Activated CD8-positive, alpha-beta T cell treated with anti-CD3 and anti-CD28 coated beads for 36 hours (primary cell): ENCODE data around the gene SEPTIN2. TPM values are rescaled to one million over a fixed set of nuclear protein-coding genes. Genes with fewer than 3 reads are reported as not detected.
"Not testable (repeated sequence)": the region's sequence is repeated elsewhere in the genome, so short reads cannot be mapped to it uniquely, and the experiment has no call there.

ENCODE experiments used
- ATAC-seq: fragments of 200-7000 bp; cut with Tn5 transposase; one replicate; pipeline ENCODE4 v1.10.0; 2021; ENCODE audit warnings: mild to moderate bottlenecking, moderate library complexity
- CTCF ChIA-PET: fragments of 350-600 bp; sonication (Branson Sonifier 250); formaldehyde crosslinking; loops from one replicate; lab custom pipeline; 2021; ENCODE audit warnings: antibody characterized with exemption; lab: Charles Lee
- POLR2A ChIA-PET: fragments of 350-600 bp; sonication (Branson Sonifier 250); formaldehyde crosslinking; loops from one replicate; lab custom pipeline; 2021; ENCODE audit warnings: antibody characterized with exemption; lab: Charles Lee
- DNase-seq: peaks from one replicate; pipeline ENCODE4 v3.0.0-alpha.2; 2020
- H3K27ac Mint-ChIP-seq: one replicate; pipeline ENCODE4 v1.8.0; 2021; ENCODE audit warnings: mild to moderate bottlenecking, mixed read lengths
- H3K27me3 Mint-ChIP-seq: one replicate; pipeline ENCODE4 v1.8.0; 2021; ENCODE audit warnings: mixed read lengths
- H3K36me3 Mint-ChIP-seq: one replicate; pipeline ENCODE4 v1.8.0; 2021; ENCODE audit warnings: low read depth, mixed read lengths
- H3K4me1 Mint-ChIP-seq: one replicate; pipeline ENCODE4 v1.8.0; 2021; ENCODE audit warnings: low read depth, mixed read lengths
- H3K4me3 Mint-ChIP-seq: one replicate; pipeline ENCODE4 v1.8.0; 2021; ENCODE audit warnings: mild to moderate bottlenecking, moderate library complexity, mixed read lengths
- H3K9me3 Mint-ChIP-seq: one replicate; pipeline ENCODE4 v1.8.0; 2021; ENCODE audit warnings: mixed read lengths
- CTCF ChIP-seq: fragments of 200-600 bp; IDR thresholded peaks from one replicate; pipeline ENCODE4 v1.8.0; 2022; ENCODE audit warnings: antibody characterized with exemption, mild to moderate bottlenecking
- intact Hi-C: fragments of 100-400 bp; cut with micrococcal nuclease; formaldehyde crosslinking; loops from one replicate; pipeline ENCODE4 v1.10.0; 2022
- total RNA-seq, 2 experiments: library from RNA; stranded (reverse); gene quantifications; one replicate each; pipeline ENCODE4 v1.2.3, GENCODE V29; 2021

SEPTIN2 gene
- total RNA-seq, 2 experiments from 2014 or later: 210 to 211 TPM

GRCh38 chr2:241393524-241394196 is 77.9 kb downstream of the SEPTIN2 start:
- Mint-ChIP-seq H3K4me1 (peaks cover 12% of the 10 kb centered on the region), H3K9me3 (no peaks in the 10 kb centered on the region), H3K36me3 (peaks cover 9% of the 10 kb centered on the region), H3K27me3 (no peaks in the 10 kb centered on the region), H3K27ac (no peak overlapping the region), H3K4me3 (no peak overlapping the region)
- DNase-seq (no peak), ATAC-seq (no peak)
- CTCF ChIA-PET: interaction anchor here (1.0 kb wide), 1 partner anchor 205 kb away, joined by 3 read pairs; no protein-coding TSS in a partner anchor
- POLR2A ChIA-PET: no interaction called here
- intact Hi-C loops: no loop called here
- TF ChIP-seq CTCF: no peak

- POLR2A ChIA-PET, H3K27me3 Mint-ChIP-seq, H3K27ac Mint-ChIP-seq, ATAC-seq, DNase-seq, H3K4me3 Mint-ChIP-seq, CTCF ChIA-PET, H3K36me3 Mint-ChIP-seq, H3K9me3 Mint-ChIP-seq, intact Hi-C loops, H3K4me1 Mint-ChIP-seq: not testable (repeated sequence)
Measured at GRCh38 chr2:241396809-241397208, 81.1 kb downstream of the SEPTIN2 start.

- no peak for TF ChIP-seq CTCF
- no peak for DNase-seq
- no peak for ATAC-seq
- H3K4me3 Mint-ChIP-seq: no peak overlapping the region
- intact Hi-C loops: no loop called here
- H3K4me1 Mint-ChIP-seq: no peaks in the 10 kb centered on the region
- ChIA-PET POLR2A (no interaction called here), CTCF (interaction anchor here (1.2 kb wide), 2 partner anchors 9 to 26 kb away, joined by 3 to 4 read pairs; no protein-coding TSS in a partner anchor)
- no peaks in the 10 kb centered on the region for H3K27me3 Mint-ChIP-seq
- H3K36me3 Mint-ChIP-seq: peaks cover 5% of the 10 kb centered on the region
- H3K9me3 Mint-ChIP-seq: no peaks in the 10 kb centered on the region
- no peak overlapping the region for H3K27ac Mint-ChIP-seq
Measured at GRCh38 chr2:241399941-241400922, 84.5 kb downstream of the SEPTIN2 start.

Other genes starting within 250 kb of the SEPTIN2 start
- gene MTERF4, start 213.6 kb upstream of the SEPTIN2 start, total RNA-seq: 10 to 100 TPM; 33.2 to 36.6 TPM
- 10 to 100 TPM; 71.3 to 74.8 TPM for gene PASK, start 166.5 kb upstream of the SEPTIN2 start, total RNA-seq
- gene PPP1R7, start 165.5 kb upstream of the SEPTIN2 start, total RNA-seq: 10 to 100 TPM; 82.9 to 88.7 TPM
- gene ANO7, start 127.2 kb upstream of the SEPTIN2 start, total RNA-seq: 1 to 10 TPM; 5.1 to 5.4 TPM
- gene HDLBP, start 253 bp upstream of the SEPTIN2 start, total RNA-seq: 100 to 1,000 TPM; 259 to 266 TPM
- gene FARP2, start 40.4 kb downstream of the SEPTIN2 start, total RNA-seq: 10 to 100 TPM; 31.9 to 32.8 TPM
- gene STK25, start 192.7 kb downstream of the SEPTIN2 start, total RNA-seq: 100 to 1,000 TPM; 103 to 104 TPM
- under 1 TPM; 0.16 to 0.22 TPM for gene BOK, start 242.8 kb downstream of the SEPTIN2 start, total RNA-seq